GM10266 (cell line): Measurements from ENCODE around the gene ABCG1.

Experiments
- DNase-seq: peaks from one replicate; pipeline ENCODE4 v3.0.0; 2012; ENCODE audit errors: extremely low spot score
- TF ChIP-seq, protein P1 (sequence below): IDR thresholded peaks from 2 replicates; pipeline ENCODE4 v1.5.1; 2012; ENCODE audit warnings: mild to moderate bottlenecking, low read depth; ENCODE audit not compliant: control insufficient read depth, insufficient read depth; ENCODE audit errors: missing control alignments

The ABCG1 gene

DNA sequence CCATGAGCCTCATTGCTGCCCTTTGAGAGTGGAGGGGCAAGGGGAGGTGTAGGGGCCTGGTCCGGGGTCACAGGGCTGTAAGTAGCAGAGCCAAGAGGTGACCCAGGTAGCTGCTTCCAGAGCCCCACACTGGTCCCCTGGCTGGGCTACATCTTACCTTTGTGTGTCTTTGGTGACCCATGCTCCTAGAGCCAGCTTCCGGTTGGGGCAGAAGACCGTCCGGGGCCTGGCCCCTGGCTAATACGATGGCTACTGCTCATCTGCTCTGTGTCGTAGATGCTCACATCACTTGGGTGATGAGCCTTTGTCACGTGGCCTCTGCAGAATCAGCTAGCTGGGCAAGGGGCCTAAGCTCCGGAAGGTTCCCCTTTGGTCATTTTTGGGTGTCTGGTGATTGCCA, 20.6 kb downstream of the ABCG1 start:
- no peak for DNase-seq
- TF ChIP-seq, protein P1, sequence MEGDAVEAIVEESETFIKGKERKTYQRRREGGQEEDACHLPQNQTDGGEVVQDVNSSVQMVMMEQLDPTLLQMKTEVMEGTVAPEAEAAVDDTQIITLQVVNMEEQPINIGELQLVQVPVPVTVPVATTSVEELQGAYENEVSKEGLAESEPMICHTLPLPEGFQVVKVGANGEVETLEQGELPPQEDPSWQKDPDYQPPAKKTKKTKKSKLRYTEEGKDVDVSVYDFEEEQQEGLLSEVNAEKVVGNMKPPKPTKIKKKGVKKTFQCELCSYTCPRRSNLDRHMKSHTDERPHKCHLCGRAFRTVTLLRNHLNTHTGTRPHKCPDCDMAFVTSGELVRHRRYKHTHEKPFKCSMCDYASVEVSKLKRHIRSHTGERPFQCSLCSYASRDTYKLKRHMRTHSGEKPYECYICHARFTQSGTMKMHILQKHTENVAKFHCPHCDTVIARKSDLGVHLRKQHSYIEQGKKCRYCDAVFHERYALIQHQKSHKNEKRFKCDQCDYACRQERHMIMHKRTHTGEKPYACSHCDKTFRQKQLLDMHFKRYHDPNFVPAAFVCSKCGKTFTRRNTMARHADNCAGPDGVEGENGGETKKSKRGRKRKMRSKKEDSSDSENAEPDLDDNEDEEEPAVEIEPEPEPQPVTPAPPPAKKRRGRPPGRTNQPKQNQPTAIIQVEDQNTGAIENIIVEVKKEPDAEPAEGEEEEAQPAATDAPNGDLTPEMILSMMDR = no peak

DNA sequence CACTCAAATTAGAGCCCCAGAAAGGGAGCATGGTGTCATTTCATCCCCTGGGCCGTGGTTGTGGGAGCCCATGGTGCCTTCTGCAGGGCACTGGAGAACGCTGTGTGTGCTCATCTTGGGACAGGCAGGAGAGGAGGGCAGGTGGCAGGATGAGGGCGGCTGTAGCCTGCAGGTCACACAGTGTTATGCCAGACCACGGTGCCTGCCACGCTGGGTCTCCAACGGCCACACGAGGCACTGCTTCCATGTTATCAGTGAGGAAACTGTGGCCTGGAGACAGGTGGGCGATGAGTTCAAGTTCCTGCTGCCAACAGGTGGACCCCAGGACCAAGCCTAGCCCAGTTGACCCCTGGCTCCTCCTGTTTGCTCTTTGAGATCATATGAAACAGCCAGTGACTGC, 21.0 kb downstream of the ABCG1 start:
- TF ChIP-seq, protein P1 = no peak
- no peak for DNase-seq

DNA sequence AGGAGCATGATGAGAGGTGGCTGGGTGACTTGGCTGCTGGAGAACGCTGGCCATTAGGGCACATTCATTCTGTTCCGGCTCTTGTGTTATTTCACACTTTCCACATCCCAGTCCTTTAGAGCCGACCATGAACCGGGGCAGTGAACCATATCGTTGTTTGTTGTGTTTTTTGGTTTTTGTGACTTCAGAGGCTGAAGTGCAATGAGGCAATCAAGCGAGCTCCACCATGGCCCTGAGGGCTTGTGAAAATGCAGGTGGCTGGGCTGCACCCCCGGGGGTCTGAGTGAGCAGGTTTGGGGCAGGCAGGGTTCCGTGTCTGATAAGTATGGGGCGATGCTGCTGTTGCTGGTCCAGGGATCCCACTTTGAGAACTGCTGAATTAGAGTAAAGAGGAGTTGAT, 23.7 kb downstream of the ABCG1 start:
- TF ChIP-seq, protein P1 = no peak
- no peak for DNase-seq

DNA sequence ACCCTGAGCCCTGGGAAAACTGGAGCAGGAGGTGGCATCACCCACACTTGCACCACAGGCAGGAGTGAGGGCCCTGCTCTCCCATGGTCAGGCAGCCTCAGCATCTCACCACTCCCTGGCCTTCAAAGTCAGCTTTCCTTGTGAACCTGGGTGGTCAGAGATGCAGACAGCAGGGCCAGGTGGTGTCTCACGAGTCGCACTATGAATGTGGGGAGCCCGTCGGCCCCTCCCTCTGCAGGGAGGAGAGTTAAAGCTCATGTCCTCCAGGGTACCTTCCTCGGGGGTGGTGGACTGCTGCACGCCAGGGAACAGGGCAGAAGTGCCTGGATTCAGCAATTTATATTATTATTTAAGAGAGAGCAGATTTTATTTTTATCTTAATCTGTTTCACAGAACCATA, 24.1 kb downstream of the ABCG1 start:
- DNase-seq = no peak
- TF ChIP-seq, protein P1 = no peak

DNA sequence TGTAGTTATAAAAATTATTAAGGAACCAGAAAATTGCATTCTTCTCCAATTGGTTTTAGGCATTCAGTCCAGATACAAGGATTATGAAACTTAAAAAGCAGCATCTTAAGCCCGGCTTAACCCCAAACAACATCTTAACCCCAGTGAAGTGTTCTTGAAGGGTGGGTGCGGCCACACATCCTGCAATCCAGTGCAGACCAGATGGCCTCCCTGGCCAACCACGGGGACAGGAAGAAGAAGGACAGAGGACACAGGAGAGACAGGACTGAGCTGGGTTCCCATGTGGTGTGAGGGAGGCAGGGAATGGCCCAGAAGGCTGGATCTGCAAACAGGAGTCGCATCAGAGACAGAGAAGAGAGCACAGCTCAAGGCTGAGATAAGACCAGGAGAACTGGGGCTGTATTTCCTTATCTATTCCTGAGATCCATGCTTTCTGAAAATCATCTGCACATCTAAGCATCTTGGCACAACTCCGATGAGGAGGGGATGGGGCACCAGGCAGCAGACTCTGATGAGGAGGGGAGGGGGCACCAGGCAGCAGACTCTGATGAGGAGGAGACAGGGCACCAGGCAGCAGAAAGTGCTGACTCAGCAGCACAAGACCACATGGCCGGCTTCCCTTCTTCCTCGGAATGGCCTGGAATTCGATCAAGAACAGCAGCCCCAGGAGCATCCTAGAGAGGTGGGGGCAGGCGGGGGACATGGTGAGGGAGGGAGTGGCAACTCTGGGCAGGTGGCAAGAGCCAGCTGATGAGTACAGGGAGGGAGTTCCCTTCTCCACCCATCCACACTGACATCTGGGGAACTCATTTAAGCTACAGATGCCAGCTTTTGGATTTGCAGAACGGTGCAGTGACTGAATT, 26.6 kb downstream of the ABCG1 start:
- no peak for DNase-seq
- TF ChIP-seq, protein P1 = no peak

DNA sequence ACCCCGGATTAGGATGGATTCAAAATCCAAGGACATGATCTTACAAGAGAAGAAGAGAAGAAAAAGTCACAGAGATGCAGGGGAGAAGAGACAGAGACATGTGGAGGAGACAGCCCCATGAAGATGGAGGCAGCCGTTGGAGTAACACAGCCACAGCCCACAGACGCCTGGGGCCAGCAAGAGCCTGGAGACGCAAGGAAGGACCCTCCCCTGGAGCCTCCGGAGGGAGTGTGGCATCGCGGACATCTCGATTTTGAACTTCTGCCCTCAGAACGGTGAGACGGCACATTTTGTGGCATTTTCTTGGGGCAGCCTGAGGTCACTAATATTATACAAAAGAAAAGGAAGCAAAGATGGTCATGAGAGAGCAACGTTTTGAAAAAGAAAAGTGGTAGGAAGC, 28.8 kb downstream of the ABCG1 start:
- TF ChIP-seq, protein P1 = no peak
- DNase-seq = no peak

DNA sequence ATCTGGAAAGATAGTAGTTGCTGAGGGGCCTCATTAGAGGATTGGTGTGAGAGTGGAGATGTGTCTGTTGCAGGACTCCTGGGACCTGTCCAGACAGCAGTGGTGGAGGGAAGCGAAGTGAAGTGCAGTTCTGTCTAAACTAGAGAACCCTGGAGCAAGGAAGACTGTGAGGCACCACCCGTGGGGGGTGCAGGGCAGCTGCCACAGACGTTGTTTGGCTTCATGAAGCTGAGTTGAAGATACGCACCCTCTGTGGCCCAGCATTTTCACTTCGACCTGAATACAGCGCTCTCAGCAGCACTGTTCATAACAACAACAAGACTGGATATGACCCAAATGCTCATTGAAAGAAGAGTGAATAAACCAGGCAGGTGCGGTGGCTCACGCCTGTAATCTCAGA, 29.3 kb downstream of the ABCG1 start:
- DNase-seq = no peak
- TF ChIP-seq, protein P1 = no peak
